KOPT-K1 (cell line): Measurements from ENCODE around the gene VPS51.
"Not testable (repeated sequence)": the region's sequence is repeated elsewhere in the genome, so short reads cannot be mapped to it uniquely, and the experiment has no call there.

Experiments
- H3K27ac ChIP-seq: fragments of 200-600 bp; sonication (generic); 2 replicates; pipeline ENCODE4 v1.5.1; 2016; ENCODE audit warnings: antibody characterized with exemption, mild to moderate bottlenecking, low read depth, low read length; ENCODE audit not compliant: poor library complexity, severe bottlenecking
- H3K36me3 ChIP-seq: fragments of 200-600 bp; sonication (generic); 2 replicates; pipeline ENCODE4 v1.5.1; 2017; ENCODE audit warnings: antibody characterized with exemption, mild to moderate bottlenecking, low read length, moderate library complexity; ENCODE audit not compliant: insufficient read depth
- H3K9me3 ChIP-seq: fragments of 200-600 bp; sonication (generic); 2 replicates; pipeline ENCODE4 v1.5.1; 2017; ENCODE audit warnings: antibody characterized with exemption, low read length, mild to moderate bottlenecking; ENCODE audit not compliant: insufficient read depth, poor library complexity, severe bottlenecking

The VPS51 gene

DNA sequence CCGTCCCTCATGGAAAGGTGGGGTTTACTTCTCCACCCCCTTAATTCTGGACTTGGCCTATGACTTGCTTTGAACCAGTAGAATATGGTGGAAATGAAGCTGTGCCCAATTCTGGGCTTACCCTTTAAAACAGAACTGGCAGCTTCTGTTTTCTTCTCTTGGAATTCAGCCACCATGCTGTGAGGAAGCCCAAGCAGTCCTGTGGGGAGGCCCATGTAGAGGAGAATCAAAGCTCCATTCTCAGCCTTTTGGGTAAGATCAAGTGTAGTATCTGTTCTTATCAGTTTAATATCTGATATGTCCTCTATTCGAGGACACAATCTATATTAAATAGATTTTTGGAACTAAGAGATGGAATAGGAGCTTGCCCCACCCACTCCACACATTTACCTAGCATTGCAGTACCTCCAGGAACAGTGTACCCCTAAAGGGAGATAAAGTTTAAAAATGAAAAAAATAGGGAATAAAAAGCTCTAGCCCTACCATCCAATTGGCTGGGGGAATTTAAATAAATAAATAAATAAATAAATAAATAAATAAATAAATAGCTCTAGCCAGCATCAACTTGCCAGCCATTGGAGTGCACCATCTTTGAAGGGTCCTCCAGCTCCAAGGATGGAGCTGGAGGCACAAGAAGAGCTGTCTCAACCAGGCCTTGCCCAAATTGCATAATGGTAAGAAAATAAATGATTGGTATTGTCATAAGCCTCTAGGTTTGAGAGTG lies 51.5 kb downstream of the VPS51 start:
- H3K27ac ChIP-seq = no peak overlapping the region
- peaks cover 5% of the 10 kb centered on the region for H3K9me3 ChIP-seq
- no peaks in the 10 kb centered on the region for H3K36me3 ChIP-seq

DNA sequence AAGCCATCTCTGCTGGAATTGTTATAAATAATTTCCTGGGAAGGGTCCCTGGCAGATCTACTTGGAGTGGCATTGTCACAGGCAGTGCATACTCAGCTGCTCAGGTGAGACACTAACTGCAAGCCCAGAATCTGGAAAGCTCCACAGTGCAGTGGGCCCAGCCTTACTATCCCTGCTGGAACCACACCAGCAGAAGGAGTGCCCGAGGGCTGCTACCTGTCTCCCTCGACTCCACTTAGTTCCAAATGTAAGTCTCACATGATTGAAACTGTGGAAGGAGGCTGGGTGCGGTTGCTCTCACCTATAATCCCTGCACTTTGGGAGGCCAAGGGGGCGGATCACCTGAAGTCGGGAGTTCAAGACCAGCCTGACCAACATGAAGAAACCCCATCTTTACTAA lies 52.6 kb downstream of the VPS51 start:
- Histone ChIP-seq H3K27ac (no peak overlapping the region), H3K9me3 (peaks cover 5% of the 10 kb centered on the region), H3K36me3 (no peaks in the 10 kb centered on the region)

- not testable (repeated sequence) for H3K27ac ChIP-seq, H3K36me3 ChIP-seq, H3K9me3 ChIP-seq
These were observed 54.1 kb downstream of the VPS51 start for GRCh38 chr11:65150131-65150508.

- Histone ChIP-seq H3K36me3 (no peaks in the 10 kb centered on the region), H3K9me3 (peaks cover 5% of the 10 kb centered on the region), H3K27ac (no peak overlapping the region)
These were observed 54.7 kb downstream of the VPS51 start for GRCh38 chr11:65150509-65151299.

GRCh38 chr11:65151331-65151899 lies 55.4 kb downstream of the VPS51 start:
- Histone ChIP-seq H3K9me3 (peaks cover 5% of the 10 kb centered on the region), H3K27ac (no peak overlapping the region), H3K36me3 (no peaks in the 10 kb centered on the region)

- H3K36me3 ChIP-seq = no peaks in the 10 kb centered on the region
- no peak overlapping the region for H3K27ac ChIP-seq
- H3K9me3 ChIP-seq = peaks cover 4% of the 10 kb centered on the region
These were observed 56.1 kb downstream of the VPS51 start for GRCh38 chr11:65152122-65152521.

DNA sequence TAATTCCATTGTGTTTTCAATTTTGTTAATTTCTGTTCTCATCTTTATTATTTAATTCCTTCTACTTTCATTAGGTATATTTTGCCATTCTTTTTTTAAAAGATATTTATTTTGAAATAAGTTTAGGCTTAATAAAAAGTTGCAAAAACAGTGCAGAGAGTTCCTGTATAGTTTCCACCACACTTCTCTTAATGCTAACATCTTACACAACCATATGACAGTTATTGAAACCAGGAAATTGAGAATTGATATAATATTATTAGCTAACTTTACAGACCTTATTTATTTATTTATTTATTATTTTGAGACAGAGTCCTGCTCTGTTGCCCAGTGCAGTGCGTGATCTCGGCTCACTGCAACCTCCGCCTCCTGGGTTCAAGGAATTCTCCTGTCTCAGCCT lies 60.2 kb downstream of the VPS51 start:
- no peak overlapping the region for H3K27ac ChIP-seq
- no peaks in the 10 kb centered on the region for H3K9me3 ChIP-seq
- no peaks in the 10 kb centered on the region for H3K36me3 ChIP-seq

- H3K36me3 ChIP-seq = no peaks in the 10 kb centered on the region
- H3K9me3 ChIP-seq = no peaks in the 10 kb centered on the region
- H3K27ac ChIP-seq = no peak overlapping the region
These were observed 60.9 kb downstream of the VPS51 start for GRCh38 chr11:65156926-65157325.

GRCh38 chr11:65157336-65157735 lies 61.3 kb downstream of the VPS51 start:
- no peaks in the 10 kb centered on the region for H3K36me3 ChIP-seq
- H3K27ac ChIP-seq = no peak overlapping the region
- no peaks in the 10 kb centered on the region for H3K9me3 ChIP-seq

DNA sequence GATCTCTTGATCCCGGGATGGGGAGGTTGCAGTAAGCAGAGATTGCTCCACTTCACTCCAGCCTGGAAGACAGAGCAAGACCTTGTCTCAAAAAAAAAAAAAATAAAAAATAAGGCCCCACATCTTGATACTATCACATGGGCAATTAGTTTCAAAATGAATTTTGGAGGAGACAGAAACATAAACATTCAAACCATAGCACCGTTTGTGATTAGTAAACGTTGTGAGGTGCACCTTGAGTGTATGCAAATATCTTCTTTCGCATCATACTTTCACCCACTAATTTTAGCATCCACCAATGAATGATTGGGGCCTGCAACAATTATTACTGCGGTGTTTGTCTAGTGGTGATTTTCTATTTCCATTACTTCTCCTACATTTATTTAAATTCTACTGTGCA lies 63.0 kb downstream of the VPS51 start:
- H3K27ac ChIP-seq = no peak overlapping the region
- H3K36me3 ChIP-seq = no peaks in the 10 kb centered on the region
- no peaks in the 10 kb centered on the region for H3K9me3 ChIP-seq

DNA sequence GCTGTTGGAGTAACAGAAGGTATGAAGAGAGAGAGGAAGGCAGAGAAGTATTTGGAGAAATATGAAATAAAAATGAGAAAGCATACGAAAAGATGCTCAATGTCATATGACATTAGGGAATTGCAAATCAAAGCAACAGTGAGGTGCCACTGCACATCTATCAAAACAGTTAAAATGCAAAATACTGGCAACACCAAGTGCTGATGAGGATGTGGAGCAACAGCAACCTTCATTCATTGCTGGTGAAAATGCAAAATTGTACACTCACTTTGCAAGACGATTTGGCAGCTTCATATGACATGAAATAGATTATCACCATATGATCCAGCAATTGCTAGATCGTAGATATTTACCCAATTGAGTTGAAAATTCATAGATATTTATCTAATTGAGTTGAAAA lies 64.6 kb downstream of the VPS51 start:
- H3K9me3 ChIP-seq = no peaks in the 10 kb centered on the region
- H3K27ac ChIP-seq = no peak overlapping the region
- no peaks in the 10 kb centered on the region for H3K36me3 ChIP-seq
